CD8-positive, alpha-beta memory T cell (primary cell): ENCODE results near the gene SLC9A9. TPM values are rescaled to one million over a fixed set of nuclear protein-coding genes. Genes with fewer than 3 reads are reported as not detected.
A peak's percentile ranks its signal among the peaks of the same experiment; 100 is the strongest.
"Not testable (repeated sequence)": the region's sequence is repeated elsewhere in the genome, so short reads cannot be mapped to it uniquely, and the experiment has no call there.

Source experiments
- CTCF ChIA-PET: fragments of 350-600 bp; sonication (Branson Sonifier 250); formaldehyde crosslinking; loops from one replicate; lab custom pipeline; 2021; ENCODE audit warnings: antibody characterized with exemption; lab: Charles Lee
- POLR2A ChIA-PET: fragments of 350-600 bp; sonication (Branson Sonifier 250); formaldehyde crosslinking; loops from one replicate; lab custom pipeline; 2021; ENCODE audit warnings: antibody characterized with exemption; lab: Charles Lee
- DNase-seq, 5 donors: peaks; one replicate each; pipeline versions ENCODE4 v3.0.0 to v3.0.0-alpha.2; 2020 to 2022; ENCODE audit warnings: mixed read lengths in 1 of 5
- H3K27ac ChIP-seq: one replicate; pipeline ENCODE4 v1.7.0; 2013; ENCODE audit warnings: low read depth, mild to moderate bottlenecking, low read length, moderate library complexity
- H3K27me3 ChIP-seq: 2 replicates; pipeline ENCODE4 v1.7.0; 2013; ENCODE audit warnings: low read length, mild to moderate bottlenecking; ENCODE audit not compliant: insufficient read depth, poor library complexity, severe bottlenecking
- H3K36me3 ChIP-seq: 2 replicates; pipeline ENCODE4 v1.7.0; 2013; ENCODE audit warnings: mild to moderate bottlenecking, low read length, moderate library complexity; ENCODE audit not compliant: insufficient read depth
- H3K4me1 ChIP-seq: 2 replicates; pipeline ENCODE4 v1.7.0; 2013; ENCODE audit warnings: mild to moderate bottlenecking, low read length, moderate library complexity; ENCODE audit not compliant: insufficient read depth
- H3K4me3 ChIP-seq: 2 replicates; pipeline ENCODE4 v1.7.0; 2013; ENCODE audit warnings: mild to moderate bottlenecking, low read length
- H3K9me3 ChIP-seq: 2 replicates; pipeline ENCODE4 v1.7.0; 2013; ENCODE audit warnings: mild to moderate bottlenecking, low read length
- H3K27ac Mint-ChIP-seq, 8 donors: one replicate each; pipeline ENCODE4 v1.8.0; 2020 to 2021; ENCODE audit warnings: mixed read lengths in 8 of 8, mild to moderate bottlenecking in 6 of 8, inconsistent platforms in 3 of 8, moderate library complexity in 3 of 8
- H3K27me3 Mint-ChIP-seq, 2 donors: one replicate each; pipeline ENCODE4 v1.8.0; 2020 to 2021; ENCODE audit warnings: mixed read lengths in 2 of 2, mild to moderate bottlenecking in 1 of 2, moderate library complexity in 1 of 2
- H3K36me3 Mint-ChIP-seq, 3 donors: one replicate each; pipeline ENCODE4 v1.8.0; 2020 to 2021; ENCODE audit warnings: mixed read lengths in 3 of 3, inconsistent platforms in 1 of 3, mild to moderate bottlenecking in 1 of 3
- H3K4me1 Mint-ChIP-seq, 3 donors: one replicate each; pipeline ENCODE4 v1.8.0; 2020 to 2021; ENCODE audit warnings: mixed read lengths in 3 of 3, inconsistent platforms in 1 of 3, mild to moderate bottlenecking in 1 of 3
- H3K4me3 Mint-ChIP-seq, 7 donors: one replicate each; pipeline ENCODE4 v1.8.0; 2020 to 2021; ENCODE audit warnings: mixed read lengths in 7 of 7, mild to moderate bottlenecking in 6 of 7, moderate library complexity in 4 of 7, inconsistent platforms in 2 of 7
- H3K9me3 Mint-ChIP-seq, 5 donors: one replicate each; pipeline ENCODE4 v1.8.0; 2020 to 2022; ENCODE audit warnings: mixed read lengths in 5 of 5, mild to moderate bottlenecking in 3 of 5, moderate library complexity in 2 of 5, inconsistent platforms in 1 of 5
- polyA plus RNA-seq: library from polyadenylated mRNA; unstranded; fragments of 300-500 nt; fragmentation: Illumina TruSeq; gene quantifications from one replicate; pipeline ENCODE4 v1.2.3, GENCODE V29; 2021
- total RNA-seq, 2 experiments: library from RNA; stranded (reverse); gene quantifications; one replicate each; pipeline ENCODE4 v1.2.3, GENCODE V29; 2021

Gene SLC9A9
- total and polyA plus RNA-seq, 3 experiments from 2014 or later = 1.2 to 18.0 (median 2.2) TPM

GRCh38 chr3:143280984-143281383 lies 567.3 kb downstream of the SLC9A9 start:
- POLR2A ChIA-PET = no interaction called here
- Mint-ChIP-seq H3K4me1 (peaks cover 0 to 5% (median 2%) of the 10 kb centered on the region in 3 donors), H3K36me3 (peaks cover 0 to 18% (median 13%) of the 10 kb centered on the region in 3 donors), H3K27me3 (peaks cover 0 to 2% of the 10 kb centered on the region in 2 donors), H3K4me3 (no peak overlapping the region), H3K27ac (no peak overlapping the region), H3K9me3 (peaks cover 0 to 7% (median 2%) of the 10 kb centered on the region in 5 donors)
- DNase-seq = no peak
- CTCF ChIA-PET = no interaction called here
- Histone ChIP-seq H3K36me3 (no peaks in the 10 kb centered on the region), H3K4me1 (no peaks in the 10 kb centered on the region), H3K4me3 (no peak overlapping the region), H3K27ac (no peak overlapping the region), H3K27me3 (no peaks in the 10 kb centered on the region), H3K9me3 (no peaks in the 10 kb centered on the region)

- CTCF ChIA-PET, H3K4me3 ChIP-seq, H3K27me3 Mint-ChIP-seq, H3K9me3 ChIP-seq, H3K27ac ChIP-seq, H3K9me3 Mint-ChIP-seq, H3K4me1 ChIP-seq, POLR2A ChIA-PET, H3K27ac Mint-ChIP-seq, DNase-seq, H3K27me3 ChIP-seq, H3K4me3 Mint-ChIP-seq, H3K4me1 Mint-ChIP-seq, H3K36me3 ChIP-seq: not testable (repeated sequence)
- peaks cover 0 to 14% (median 13%) of the 10 kb centered on the region in 3 donors for H3K36me3 Mint-ChIP-seq
These were observed 568.7 kb downstream of the SLC9A9 start for GRCh38 chr3:143279567-143279966.

- H3K9me3 Mint-ChIP-seq = peaks cover 0 to 7% (median 2%) of the 10 kb centered on the region in 5 donors
- Histone ChIP-seq H3K27ac (no peak overlapping the region), H3K27me3 (no peaks in the 10 kb centered on the region), H3K9me3 (no peaks in the 10 kb centered on the region), H3K4me1 (no peaks in the 10 kb centered on the region), H3K36me3 (no peaks in the 10 kb centered on the region), H3K4me3 (no peak overlapping the region)
- no peak overlapping the region for H3K27ac Mint-ChIP-seq
- ChIA-PET POLR2A (interaction anchor here (0.6 kb wide), 1 partner anchor 24 kb away, joined by 3 read pairs; no protein-coding TSS in a partner anchor), CTCF (no interaction called here)
- H3K4me1 Mint-ChIP-seq = peaks cover 0 to 5% (median 2%) of the 10 kb centered on the region in 3 donors
- peaks cover 0 to 2% of the 10 kb centered on the region in 2 donors for H3K27me3 Mint-ChIP-seq
- no peak for DNase-seq
- H3K4me3 Mint-ChIP-seq = no peak overlapping the region
- peaks cover 0 to 13% (median 12%) of the 10 kb centered on the region in 3 donors for H3K36me3 Mint-ChIP-seq
These were observed 569.5 kb downstream of the SLC9A9 start for GRCh38 chr3:143278721-143279120.

- no peak overlapping the region for H3K27ac Mint-ChIP-seq
- POLR2A ChIA-PET = no interaction called here
These were observed 570.7 kb downstream of the SLC9A9 start for GRCh38 chr3:143277531-143277930.

GRCh38 chr3:143276592-143276991 lies 571.7 kb downstream of the SLC9A9 start:
- no peak for DNase-seq
- Mint-ChIP-seq H3K9me3 (peaks cover 0 to 7% (median 2%) of the 10 kb centered on the region in 5 donors), H3K27ac (no peak overlapping the region), H3K4me1 (peaks cover 0 to 5% (median 2%) of the 10 kb centered on the region in 3 donors), H3K4me3 (no peak overlapping the region), H3K27me3 (no peaks in the 10 kb centered on the region), H3K36me3 (peaks cover 0 to 13% (median 1%) of the 10 kb centered on the region in 3 donors)
- ChIA-PET POLR2A (no interaction called here), CTCF (no interaction called here)
- no peak overlapping the region for H3K27ac ChIP-seq
- H3K9me3 ChIP-seq = no peaks in the 10 kb centered on the region
- no peaks in the 10 kb centered on the region for H3K27me3 ChIP-seq
- no peaks in the 10 kb centered on the region for H3K4me1 ChIP-seq
- no peaks in the 10 kb centered on the region for H3K36me3 ChIP-seq
- H3K4me3 ChIP-seq = no peak overlapping the region

More at GRCh38 chr3:143277531-143277930, 570.7 kb downstream of the SLC9A9 start:
- Histone ChIP-seq H3K27ac (no peak overlapping the region), H3K27me3 (no peaks in the 10 kb centered on the region), H3K36me3 (no peaks in the 10 kb centered on the region), H3K4me1 (no peaks in the 10 kb centered on the region), H3K9me3 (no peaks in the 10 kb centered on the region), H3K4me3 (no peak overlapping the region)
- Mint-ChIP-seq H3K4me1 (peaks cover 0 to 5% (median 2%) of the 10 kb centered on the region in 3 donors), H3K36me3 (peaks cover 0 to 13% (median 9%) of the 10 kb centered on the region in 3 donors), H3K4me3 (no peak overlapping the region), H3K27me3 (no peaks in the 10 kb centered on the region), H3K9me3 (peaks cover 0 to 7% (median 2%) of the 10 kb centered on the region in 5 donors)
- DNase-seq = no peak
- CTCF ChIA-PET = no interaction called here

GRCh38 chr3:143273975-143274690 lies 574.1 kb downstream of the SLC9A9 start:
- H3K4me3 Mint-ChIP-seq = no peak overlapping the region
- H3K4me1 Mint-ChIP-seq = peaks cover 0 to 5% (median 0%) of the 10 kb centered on the region in 3 donors
- H3K27me3 Mint-ChIP-seq = no peaks in the 10 kb centered on the region
- DNase-seq = no peak
- Histone ChIP-seq H3K4me1 (no peaks in the 10 kb centered on the region), H3K27me3 (no peaks in the 10 kb centered on the region), H3K36me3 (no peaks in the 10 kb centered on the region), H3K27ac (no peak overlapping the region), H3K4me3 (no peak overlapping the region), H3K9me3 (no peaks in the 10 kb centered on the region)
- peaks cover 0 to 3% (median 0%) of the 10 kb centered on the region in 3 donors for H3K36me3 Mint-ChIP-seq
- ChIA-PET CTCF (no interaction called here), POLR2A (no interaction called here)
- no peaks in the 10 kb centered on the region for H3K9me3 Mint-ChIP-seq
- H3K27ac Mint-ChIP-seq = no peak overlapping the region

- no peak overlapping the region for H3K4me3 ChIP-seq
- H3K27me3 ChIP-seq = no peaks in the 10 kb centered on the region
- peaks cover 0 to 9% (median 7%) of the 10 kb centered on the region in 3 donors for H3K36me3 Mint-ChIP-seq
- no peaks in the 10 kb centered on the region for H3K9me3 ChIP-seq
- H3K9me3 Mint-ChIP-seq = no peaks in the 10 kb centered on the region
- no peak for DNase-seq
- no peaks in the 10 kb centered on the region for H3K27me3 Mint-ChIP-seq
- H3K27ac Mint-ChIP-seq = peak overlapping the region in 1 of 8 donors; percentile 3
- ChIA-PET POLR2A (no interaction called here), CTCF (no interaction called here)
- H3K4me1 Mint-ChIP-seq = peaks cover 2 to 5% (median 3%) of the 10 kb centered on the region in 3 donors
- H3K27ac ChIP-seq = no peak overlapping the region
- H3K36me3 ChIP-seq = no peaks in the 10 kb centered on the region
- H3K4me3 Mint-ChIP-seq = no peak overlapping the region
- H3K4me1 ChIP-seq = no peaks in the 10 kb centered on the region
These were observed 577.1 kb downstream of the SLC9A9 start for GRCh38 chr3:143271136-143271535.

- ChIA-PET CTCF (interaction anchor here (1.2 kb wide), 1 partner anchor 16 kb away, joined by 3 read pairs; no protein-coding TSS in a partner anchor), POLR2A (no interaction called here)
- Histone ChIP-seq H3K27me3 (no peaks in the 10 kb centered on the region), H3K36me3 (no peaks in the 10 kb centered on the region), H3K9me3 (no peaks in the 10 kb centered on the region), H3K4me1 (no peaks in the 10 kb centered on the region), H3K4me3 (no peak overlapping the region), H3K27ac (no peak overlapping the region)
- H3K9me3 Mint-ChIP-seq = no peaks in the 10 kb centered on the region
- H3K27ac Mint-ChIP-seq = no peak overlapping the region
- H3K36me3 Mint-ChIP-seq = peaks cover 0 to 17% (median 11%) of the 10 kb centered on the region in 3 donors
- no peaks in the 10 kb centered on the region for H3K27me3 Mint-ChIP-seq
- DNase-seq = no peak
- peaks cover 2 to 5% (median 3%) of the 10 kb centered on the region in 3 donors for H3K4me1 Mint-ChIP-seq
- no peak overlapping the region for H3K4me3 Mint-ChIP-seq
These were observed 578.5 kb downstream of the SLC9A9 start for GRCh38 chr3:143269741-143270140.
